Spleen (tissue), 7 donors: ENCODE results near the gene ERC2.

Source experiments
- POLR2A ChIP-seq, 3 donors: fragments of 450-650 bp; IDR thresholded peaks; one replicate each; pipeline ENCODE4 v1.5.1; 2017; ENCODE audit warnings: antibody characterized with exemption in 3 of 3, mild to moderate bottlenecking in 1 of 3
- POLR2AphosphoS5 ChIP-seq, 3 donors: sonication (generic); formaldehyde crosslinking; IDR thresholded peaks; one replicate each; pipeline ENCODE4 v1.5.1; 2017; ENCODE audit warnings: antibody characterized with exemption in 3 of 3
- TF ChIP-seq, protein P1 (sequence below), 11 experiments: fragments of 200-600 bp in 7 of 11; fragments of 450-650 bp in 4 of 11; sonication (generic) in 4 of 11; IDR thresholded peaks in 8 of 11; conservative IDR thresholded peaks in 3 of 11; 1 replicate in 7 of 11; 2 replicates in 4 of 11; pipeline versions ENCODE4 v1.4.0 to v1.8.0; 2016 to 2021; ENCODE audit warnings: antibody characterized with exemption in 11 of 11, inconsistent platforms in 4 of 11, mild to moderate bottlenecking in 1 of 11
- donor health status: DM: no; HTN: no; CAD: no; lungs with moderate emphysema.
- donor health status: DM: no; HTN: no; CAD: no.
- donor health status: DM: no; HTN: no; CAD: no.

DNA sequence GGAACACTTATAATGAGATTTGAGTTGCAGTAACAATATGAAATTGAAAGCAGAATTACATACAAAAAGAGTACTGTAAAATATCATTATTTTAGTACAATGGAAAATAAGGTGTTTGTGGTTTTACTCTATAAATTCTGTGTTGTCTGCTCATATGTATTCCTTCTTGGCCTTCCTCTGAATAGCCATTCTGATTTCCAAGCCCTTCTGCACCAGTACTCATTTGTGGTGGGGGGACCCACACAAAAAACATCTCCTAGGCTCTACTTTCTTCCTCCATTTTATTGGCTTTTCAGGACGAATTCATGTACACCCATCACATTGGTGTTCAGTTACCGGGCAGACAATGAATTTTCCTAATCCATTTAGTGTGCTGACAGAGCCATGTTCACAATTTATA lies 338.2 kb downstream of the ERC2 start:
- TF ChIP-seq POLR2AphosphoS5 (IDR thresholded peaks at IDR 0.05) (no peak), POLR2A (IDR thresholded peaks at IDR 0.05) (no peak)
- TF ChIP-seq, protein P1, sequence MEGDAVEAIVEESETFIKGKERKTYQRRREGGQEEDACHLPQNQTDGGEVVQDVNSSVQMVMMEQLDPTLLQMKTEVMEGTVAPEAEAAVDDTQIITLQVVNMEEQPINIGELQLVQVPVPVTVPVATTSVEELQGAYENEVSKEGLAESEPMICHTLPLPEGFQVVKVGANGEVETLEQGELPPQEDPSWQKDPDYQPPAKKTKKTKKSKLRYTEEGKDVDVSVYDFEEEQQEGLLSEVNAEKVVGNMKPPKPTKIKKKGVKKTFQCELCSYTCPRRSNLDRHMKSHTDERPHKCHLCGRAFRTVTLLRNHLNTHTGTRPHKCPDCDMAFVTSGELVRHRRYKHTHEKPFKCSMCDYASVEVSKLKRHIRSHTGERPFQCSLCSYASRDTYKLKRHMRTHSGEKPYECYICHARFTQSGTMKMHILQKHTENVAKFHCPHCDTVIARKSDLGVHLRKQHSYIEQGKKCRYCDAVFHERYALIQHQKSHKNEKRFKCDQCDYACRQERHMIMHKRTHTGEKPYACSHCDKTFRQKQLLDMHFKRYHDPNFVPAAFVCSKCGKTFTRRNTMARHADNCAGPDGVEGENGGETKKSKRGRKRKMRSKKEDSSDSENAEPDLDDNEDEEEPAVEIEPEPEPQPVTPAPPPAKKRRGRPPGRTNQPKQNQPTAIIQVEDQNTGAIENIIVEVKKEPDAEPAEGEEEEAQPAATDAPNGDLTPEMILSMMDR (IDR thresholded peaks at IDR 0.05 in 8 of 11, conservative IDR thresholded peaks at IDR 0.05 in 3 of 11) = no peak
